HEK293 (cell line): ENCODE data around the gene PCGF1.
"Not testable (repeated sequence)": the region's sequence is repeated elsewhere in the genome, so short reads cannot be mapped to it uniquely, and the experiment has no call there.

Source experiments
- CTCF ChIA-PET: fragments of 350-600 bp; formaldehyde crosslinking; extraction: SDS; loops from one replicate; lab custom pipeline; 2021; ENCODE audit warnings: antibody characterized with exemption; lab: Yijun Ruan, JAX
- POLR2A ChIA-PET: fragments of 300-600 bp; formaldehyde crosslinking; extraction: SDS; loops from one replicate; lab custom pipeline; 2020; ENCODE audit warnings: antibody characterized with exemption, inconsistent platforms; lab: Yijun Ruan, JAX
- H3K27ac ChIP-seq: fragments of 200-500 bp; sonication (Bioruptor generic); 2 replicates; pipeline ENCODE4 v1.5.1; 2014; ENCODE audit warnings: low read depth, low read length, control low read depth, inconsistent platforms; ENCODE audit errors: extremely low read depth
- H3K36me3 ChIP-seq, 2 experiments: fragments of 200-500 bp in 1 of 2; sonication (Bioruptor generic) in 1 of 2; 1 replicate in 1 of 2; 2 replicates in 1 of 2; pipeline ENCODE4 v1.5.1; 2014 to 2017; ENCODE audit warnings: inconsistent platforms in 2 of 2, low read length in 2 of 2; ENCODE audit not compliant: control insufficient read depth in 2 of 2, insufficient read depth in 1 of 2
- H3K4me1 ChIP-seq: fragments of 200-500 bp; sonication (Bioruptor generic); 2 replicates; pipeline ENCODE4 v1.5.1; 2014; ENCODE audit warnings: mild to moderate bottlenecking, low read length, inconsistent platforms; ENCODE audit not compliant: control insufficient read depth, insufficient read depth
- H3K4me3 ChIP-seq: 2 replicates; pipeline ENCODE4 v1.5.1; 2011; ENCODE audit warnings: low read depth, mild to moderate bottlenecking, control low read depth, low read length, moderate library complexity
- H3K9me3 ChIP-seq: fragments of 200-500 bp; sonication (Bioruptor generic); 2 replicates; pipeline ENCODE4 v1.5.1; 2014; ENCODE audit warnings: low read depth, low read length, inconsistent platforms; ENCODE audit not compliant: control insufficient read depth, insufficient read depth
- EGR2 ChIP-seq: fragments of 450-650 bp; formaldehyde crosslinking; IDR thresholded peaks from 2 replicates; pipeline ENCODE4 v1.5.1; 2016; ENCODE audit warnings: low read depth, missing biosample characterization, missing genetic modification characterization
- GLIS1 ChIP-seq: fragments of 450-650 bp; formaldehyde crosslinking; IDR thresholded peaks from 2 replicates; pipeline ENCODE4 v1.5.1; 2016; ENCODE audit warnings: missing biosample characterization, missing genetic modification characterization
- KLF1 ChIP-seq: fragments of 450-650 bp; formaldehyde crosslinking; IDR thresholded peaks from 2 replicates; pipeline ENCODE4 v1.5.1; 2016; ENCODE audit warnings: missing biosample characterization, missing genetic modification characterization
- KLF9 ChIP-seq: fragments of 450-650 bp; formaldehyde crosslinking; IDR thresholded peaks from 2 replicates; pipeline ENCODE4 v1.5.1; 2016; ENCODE audit warnings: missing biosample characterization, missing genetic modification characterization, low read depth
- SCRT2 ChIP-seq: fragments of 450-650 bp; formaldehyde crosslinking; IDR thresholded peaks from 2 replicates; pipeline ENCODE4 v1.5.1; 2016; ENCODE audit warnings: missing biosample characterization, missing genetic modification characterization
- SP2 ChIP-seq: fragments of 450-650 bp; formaldehyde crosslinking; IDR thresholded peaks from 2 replicates; pipeline ENCODE4 v1.5.1; 2016; ENCODE audit warnings: missing biosample characterization, missing genetic modification characterization
- SP3 ChIP-seq: fragments of 450-650 bp; formaldehyde crosslinking; IDR thresholded peaks from 2 replicates; pipeline ENCODE4 v1.5.1; 2016; ENCODE audit warnings: missing biosample characterization, missing genetic modification characterization
- WT1 ChIP-seq: fragments of 450-650 bp; formaldehyde crosslinking; IDR thresholded peaks from 2 replicates; pipeline ENCODE4 v1.5.1; 2016; ENCODE audit warnings: missing biosample characterization, missing genetic modification characterization
- YY1 ChIP-seq: fragments of 450-650 bp; formaldehyde crosslinking; IDR thresholded peaks from 2 replicates; pipeline ENCODE4 v1.5.1; 2018; ENCODE audit warnings: missing biosample characterization, missing genetic modification characterization
- YY2 ChIP-seq: fragments of 450-650 bp; formaldehyde crosslinking; IDR thresholded peaks from 2 replicates; pipeline ENCODE4 v1.5.1; 2016; ENCODE audit warnings: missing biosample characterization, missing genetic modification characterization
- ZBTB21 ChIP-seq: fragments of 450-650 bp; formaldehyde crosslinking; IDR thresholded peaks from 2 replicates; pipeline ENCODE4 v1.5.1; 2017; ENCODE audit warnings: missing biosample characterization, missing genetic modification characterization
- ZEB2 ChIP-seq: fragments of 450-650 bp; formaldehyde crosslinking; IDR thresholded peaks from 2 replicates; pipeline ENCODE4 v1.5.1; 2016; ENCODE audit warnings: missing biosample characterization, missing genetic modification characterization
- ZFHX2 ChIP-seq: fragments of 450-650 bp; formaldehyde crosslinking; conservative IDR thresholded peaks from 2 replicates; pipeline ENCODE4 v1.5.1; 2016; ENCODE audit warnings: missing biosample characterization, missing genetic modification characterization
- ZFP3 ChIP-seq: fragments of 450-650 bp; formaldehyde crosslinking; IDR thresholded peaks from 2 replicates; pipeline ENCODE4 v1.5.1; 2016; ENCODE audit warnings: low read depth, missing biosample characterization, missing genetic modification characterization
- ZNF121 ChIP-seq: fragments of 450-650 bp; formaldehyde crosslinking; IDR thresholded peaks from 2 replicates; pipeline ENCODE4 v1.5.1; 2016; ENCODE audit warnings: missing biosample characterization, missing genetic modification characterization
- ZNF184 ChIP-seq: fragments of 450-650 bp; IDR thresholded peaks from 2 replicates; pipeline ENCODE4 v1.5.1; 2018; ENCODE audit warnings: missing biosample characterization, mild to moderate bottlenecking, missing genetic modification characterization
- ZNF211 ChIP-seq: fragments of 450-650 bp; formaldehyde crosslinking; IDR thresholded peaks from 2 replicates; pipeline ENCODE4 v1.5.1; 2016; ENCODE audit warnings: low read depth, missing biosample characterization, missing genetic modification characterization
- ZNF266 ChIP-seq: fragments of 450-650 bp; formaldehyde crosslinking; IDR thresholded peaks from 2 replicates; pipeline ENCODE4 v1.5.1; 2016; ENCODE audit warnings: missing biosample characterization, missing genetic modification characterization, low read depth
- ZNF302 ChIP-seq: fragments of 450-650 bp; formaldehyde crosslinking; IDR thresholded peaks from 2 replicates; pipeline ENCODE4 v1.5.1; 2016; ENCODE audit warnings: missing biosample characterization, missing genetic modification characterization, low read depth
- ZNF354C ChIP-seq: fragments of 450-650 bp; formaldehyde crosslinking; IDR thresholded peaks from 2 replicates; pipeline ENCODE4 v1.5.1; 2016; ENCODE audit warnings: missing biosample characterization, missing genetic modification characterization, low read depth, borderline replicate concordance
- ZNF366 ChIP-seq: fragments of 450-650 bp; formaldehyde crosslinking; conservative IDR thresholded peaks from 2 replicates; pipeline ENCODE4 v1.5.1; 2016; ENCODE audit warnings: missing biosample characterization, missing genetic modification characterization
- ZNF610 ChIP-seq: fragments of 450-650 bp; formaldehyde crosslinking; IDR thresholded peaks from 2 replicates; pipeline ENCODE4 v1.5.1; 2016; ENCODE audit warnings: missing biosample characterization, missing genetic modification characterization, borderline replicate concordance
- ZNF629 ChIP-seq: fragments of 450-650 bp; formaldehyde crosslinking; IDR thresholded peaks from 2 replicates; pipeline ENCODE4 v1.5.1; 2017; ENCODE audit warnings: missing biosample characterization, missing genetic modification characterization
- TF ChIP-seq, protein P1 (sequence below): fragments of 450-650 bp; formaldehyde crosslinking; IDR thresholded peaks from 2 replicates; pipeline ENCODE4 v1.5.1; 2017; ENCODE audit warnings: missing biosample characterization, missing genetic modification characterization
- TF ChIP-seq, protein P2 (sequence below): fragments of 450-650 bp; formaldehyde crosslinking; IDR thresholded peaks from 2 replicates; pipeline ENCODE4 v1.5.1; 2016; ENCODE audit warnings: missing biosample characterization, missing genetic modification characterization
- TF ChIP-seq, protein P3 (sequence below): fragments of 450-650 bp; formaldehyde crosslinking; IDR thresholded peaks from 2 replicates; pipeline ENCODE4 v1.5.1; 2016; ENCODE audit warnings: missing biosample characterization, missing genetic modification characterization
- TF ChIP-seq, protein P4 (sequence below): fragments of 450-650 bp; formaldehyde crosslinking; IDR thresholded peaks from 2 replicates; pipeline ENCODE4 v1.5.1; 2017; ENCODE audit warnings: missing biosample characterization, missing genetic modification characterization

The PCGF1 gene

DNA sequence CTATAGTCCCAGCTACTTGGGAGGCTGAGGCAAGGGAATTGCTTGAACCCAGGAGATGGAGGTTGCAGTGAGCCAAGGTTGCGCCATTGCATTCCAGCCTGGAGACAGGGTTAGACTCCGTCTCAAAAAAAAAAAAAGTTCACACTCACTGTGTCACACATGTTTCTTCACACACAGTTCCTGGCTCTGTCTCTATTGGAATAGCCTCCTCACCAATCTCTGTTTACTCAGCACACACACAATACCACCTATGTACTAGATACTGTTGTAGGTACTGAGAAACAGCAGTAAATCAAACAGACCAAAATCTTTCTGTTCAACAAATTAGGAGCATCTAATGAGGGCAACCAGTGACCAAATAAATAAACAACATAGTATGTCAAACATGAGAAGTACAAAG lies 21.4 kb downstream of the PCGF1 start:
- no peaks in the 10 kb centered on the region for H3K4me1 ChIP-seq
- H3K36me3 ChIP-seq = peaks cover 17 to 48% of the 10 kb centered on the region in 2 experiments; a peak in 2 of 3 replicates
- no peak overlapping the region for H3K27ac ChIP-seq
- TF ChIP-seq, protein P1, sequence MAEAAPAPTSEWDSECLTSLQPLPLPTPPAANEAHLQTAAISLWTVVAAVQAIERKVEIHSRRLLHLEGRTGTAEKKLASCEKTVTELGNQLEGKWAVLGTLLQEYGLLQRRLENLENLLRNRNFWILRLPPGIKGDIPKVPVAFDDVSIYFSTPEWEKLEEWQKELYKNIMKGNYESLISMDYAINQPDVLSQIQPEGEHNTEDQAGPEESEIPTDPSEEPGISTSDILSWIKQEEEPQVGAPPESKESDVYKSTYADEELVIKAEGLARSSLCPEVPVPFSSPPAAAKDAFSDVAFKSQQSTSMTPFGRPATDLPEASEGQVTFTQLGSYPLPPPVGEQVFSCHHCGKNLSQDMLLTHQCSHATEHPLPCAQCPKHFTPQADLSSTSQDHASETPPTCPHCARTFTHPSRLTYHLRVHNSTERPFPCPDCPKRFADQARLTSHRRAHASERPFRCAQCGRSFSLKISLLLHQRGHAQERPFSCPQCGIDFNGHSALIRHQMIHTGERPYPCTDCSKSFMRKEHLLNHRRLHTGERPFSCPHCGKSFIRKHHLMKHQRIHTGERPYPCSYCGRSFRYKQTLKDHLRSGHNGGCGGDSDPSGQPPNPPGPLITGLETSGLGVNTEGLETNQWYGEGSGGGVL = no peak
- TF ChIP-seq KLF9 (tag by site-specific recombination) (no peak), ZNF366 (tag by site-specific recombination) (no peak), ZNF610 (tag by site-specific recombination) (no peak), SP3 (tag by site-specific recombination) (no peak), ZNF302 (tag by site-specific recombination) (no peak), ZNF266 (tag by site-specific recombination) (no peak), KLF1 (tag by site-specific recombination) (no peak), ZNF211 (tag by site-specific recombination) (no peak), ZNF354C (tag by site-specific recombination) (no peak), ZFP3 (tag by site-specific recombination) (no peak), ZNF184 (no peak)
- TF ChIP-seq, protein P2, sequence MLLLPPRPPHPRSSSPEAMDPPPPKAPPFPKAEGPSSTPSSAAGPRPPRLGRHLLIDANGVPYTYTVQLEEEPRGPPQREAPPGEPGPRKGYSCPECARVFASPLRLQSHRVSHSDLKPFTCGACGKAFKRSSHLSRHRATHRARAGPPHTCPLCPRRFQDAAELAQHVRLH = no peak
- no peaks in the 10 kb centered on the region for H3K9me3 ChIP-seq
- POLR2A ChIA-PET = no interaction called here
- H3K4me3 ChIP-seq = no peak overlapping the region
- CTCF ChIA-PET = no interaction called here

DNA sequence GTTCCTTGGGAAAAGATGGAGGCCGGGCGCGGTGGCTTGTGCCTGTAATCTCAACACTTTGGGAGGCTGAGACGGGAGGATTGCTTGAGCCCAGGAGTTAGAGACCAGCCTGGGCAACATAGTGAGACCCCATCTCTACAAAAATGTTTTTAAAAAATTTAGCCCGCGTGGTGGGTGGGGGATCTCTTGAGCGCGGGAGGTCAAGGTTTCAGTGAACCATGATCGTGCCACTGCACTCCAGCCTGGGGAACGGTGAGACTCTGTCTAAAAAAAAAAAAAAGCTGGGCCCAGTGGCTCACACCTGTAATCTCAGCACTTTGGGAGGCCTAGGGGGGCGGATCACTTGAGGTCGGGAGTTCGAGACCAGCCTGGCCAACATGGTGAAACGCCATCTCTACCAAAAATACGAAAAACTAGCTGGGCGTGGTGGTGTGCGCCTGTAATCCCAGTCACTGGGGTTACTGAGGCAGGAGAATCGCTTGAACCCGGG lies 23.8 kb downstream of the PCGF1 start:
- Histone ChIP-seq H3K27ac (peak overlapping the region; percentile 74; the same call in 1 of the 2 replicates), H3K4me3 (peak overlapping the region; percentile 92), H3K36me3 (peaks cover 34 to 49% of the 10 kb centered on the region in 2 experiments)
- ChIA-PET POLR2A (interaction anchor here (0.6 to 4.0 kb wide), 11 partner anchors 18 to 746 kb away, joined by 3 to 37 read pairs (median 4); partner anchors contain the start of genes AUP1, DQX1, HTRA2 and INO80B), CTCF (interaction anchor here (0.6 to 5.0 kb wide), 17 partner anchors 9 to 135 kb away, joined by 3 to 72 read pairs (median 5); partner anchors contain the start of genes AUP1, HTRA2 and MRPL53)
- TF ChIP-seq ZNF121 (tag by site-specific recombination) = peak; percentile 95
- H3K9me3 ChIP-seq, H3K4me1 ChIP-seq: not testable (repeated sequence)

DNA sequence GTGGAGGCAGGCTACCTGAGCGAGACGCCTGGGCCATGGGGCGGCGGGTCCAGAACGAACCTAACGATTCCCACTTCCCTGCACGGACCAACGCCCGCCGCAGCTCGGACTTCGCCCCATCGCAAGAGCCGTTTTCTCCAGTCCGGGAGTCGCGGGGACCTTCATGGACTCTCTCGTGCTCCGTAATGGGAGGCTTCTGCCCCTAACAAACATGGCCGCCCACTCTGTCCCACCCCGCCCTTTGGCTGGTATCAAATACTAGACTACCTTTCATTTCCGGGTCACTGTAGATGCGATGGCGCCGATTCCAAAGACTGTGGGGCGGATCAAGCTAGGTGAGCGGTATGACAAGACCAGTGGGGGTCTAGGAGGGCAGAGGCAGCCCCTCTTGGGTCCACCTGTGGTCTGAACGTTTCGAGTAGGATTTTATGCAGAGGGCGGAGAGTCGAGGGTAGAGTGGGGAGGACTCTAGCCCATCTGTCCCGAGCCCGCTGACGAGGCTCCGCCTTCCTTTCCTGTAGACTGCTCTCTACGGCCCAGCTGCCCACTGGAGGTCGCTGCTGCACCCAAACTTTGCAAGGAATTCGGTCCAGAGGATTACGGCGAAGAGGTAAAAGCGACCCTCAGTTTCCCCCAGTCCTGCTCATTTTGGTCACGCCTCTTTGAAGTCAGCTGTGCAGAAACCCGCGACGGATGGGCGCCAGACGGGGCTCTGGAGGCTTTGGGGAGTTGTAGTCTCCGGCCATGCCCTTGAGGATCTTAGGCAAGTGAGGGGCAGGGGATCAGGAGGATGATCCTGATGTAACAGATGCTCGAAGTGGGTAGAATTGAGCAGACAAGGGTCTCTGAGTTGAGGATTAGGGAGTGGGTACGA lies 24.5 kb downstream of the PCGF1 start, which contains the start of the genes CCDC142 and TTC31:
Gene CCDC142 (minus strand): TSS at position 198 of the 874 bp plus-strand sequence. CDS start 161 bp downstream, at position 37.
Gene TTC31 (plus strand): TSS at position 281 of the 874 bp plus-strand sequence. CDS start 15 bp downstream, at position 296.
- peak within 1 kb of the TSS; percentile 92 for H3K4me3 ChIP-seq
- ChIA-PET POLR2A (interaction anchor here (1.0 to 4.0 kb wide), 16 partner anchors 11 to 746 kb away, joined by 3 to 37 read pairs (median 4); partner anchors contain the start of genes AUP1, DQX1, HTRA2 and INO80B), CTCF (interaction anchor here (0.7 to 5.0 kb wide), 20 partner anchors 8 to 136 kb away, joined by 3 to 72 read pairs (median 4); partner anchors contain the start of genes AUP1, HTRA2 and MRPL53)
- H3K9me3 ChIP-seq = no peaks in the 10 kb centered on the region
- peaks cover 41 to 47% of the 10 kb centered on the region in 2 experiments for H3K36me3 ChIP-seq
- H3K4me1 ChIP-seq = no peaks in the 10 kb centered on the region
- peak within 1 kb of the TSS; percentile 74 for H3K27ac ChIP-seq
- TF ChIP-seq WT1 (tag by site-specific recombination) = no peak
- 0 out of 2 replicates have a peak, but pooled peaks have one; percentile 4 for TF ChIP-seq ZFHX2 (tag by site-specific recombination)
- peak; percentile 94 for TF ChIP-seq YY1 (tag by site-specific recombination)
- TF ChIP-seq ZEB2 (tag by site-specific recombination) = peak; percentile 47; the same call in 1 of the 2 replicates
- peak; percentile 84 for TF ChIP-seq SP2
- TF ChIP-seq, protein P3, sequence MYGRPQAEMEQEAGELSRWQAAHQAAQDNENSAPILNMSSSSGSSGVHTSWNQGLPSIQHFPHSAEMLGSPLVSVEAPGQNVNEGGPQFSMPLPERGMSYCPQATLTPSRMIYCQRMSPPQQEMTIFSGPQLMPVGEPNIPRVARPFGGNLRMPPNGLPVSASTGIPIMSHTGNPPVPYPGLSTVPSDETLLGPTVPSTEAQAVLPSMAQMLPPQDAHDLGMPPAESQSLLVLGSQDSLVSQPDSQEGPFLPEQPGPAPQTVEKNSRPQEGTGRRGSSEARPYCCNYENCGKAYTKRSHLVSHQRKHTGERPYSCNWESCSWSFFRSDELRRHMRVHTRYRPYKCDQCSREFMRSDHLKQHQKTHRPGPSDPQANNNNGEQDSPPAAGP (tag by site-specific recombination) = peak; percentile 32; the same call in 1 of the 2 replicates
- no peak for TF ChIP-seq SCRT2 (tag by site-specific recombination)
- TF ChIP-seq ZBTB21 = no peak
- peak; percentile 86 for TF ChIP-seq YY2 (tag by site-specific recombination)
- TF ChIP-seq ZNF629 (tag by site-specific recombination) = peak; percentile 62; the same call in 1 of the 2 replicates
- peak; percentile 3; the same call in 1 of the 2 replicates for TF ChIP-seq EGR2 (tag by site-specific recombination)
- peak; percentile 51 for TF ChIP-seq GLIS1 (tag by site-specific recombination)
- TF ChIP-seq, protein P4, sequence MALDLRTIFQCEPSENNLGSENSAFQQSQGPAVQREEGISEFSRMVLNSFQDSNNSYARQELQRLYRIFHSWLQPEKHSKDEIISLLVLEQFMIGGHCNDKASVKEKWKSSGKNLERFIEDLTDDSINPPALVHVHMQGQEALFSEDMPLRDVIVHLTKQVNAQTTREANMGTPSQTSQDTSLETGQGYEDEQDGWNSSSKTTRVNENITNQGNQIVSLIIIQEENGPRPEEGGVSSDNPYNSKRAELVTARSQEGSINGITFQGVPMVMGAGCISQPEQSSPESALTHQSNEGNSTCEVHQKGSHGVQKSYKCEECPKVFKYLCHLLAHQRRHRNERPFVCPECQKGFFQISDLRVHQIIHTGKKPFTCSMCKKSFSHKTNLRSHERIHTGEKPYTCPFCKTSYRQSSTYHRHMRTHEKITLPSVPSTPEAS = no peak; the same call in 1 of the 2 replicates
